GM21717 (cell line): ENCODE measurements around the gene ABI3.
"Not testable (repeated sequence)": the region's sequence is repeated elsewhere in the genome, so short reads cannot be mapped to it uniquely, and the experiment has no call there.

Experiments used
- ATAC-seq: cut with Tn5 transposase; IDR thresholded peaks from one replicate; pipeline ENCODE4 v1.9.1; 2021; ENCODE audit warnings: mild to moderate bottlenecking, moderate library complexity; ENCODE audit not compliant: unreplicated experiment

Gene ABI3, protein sequence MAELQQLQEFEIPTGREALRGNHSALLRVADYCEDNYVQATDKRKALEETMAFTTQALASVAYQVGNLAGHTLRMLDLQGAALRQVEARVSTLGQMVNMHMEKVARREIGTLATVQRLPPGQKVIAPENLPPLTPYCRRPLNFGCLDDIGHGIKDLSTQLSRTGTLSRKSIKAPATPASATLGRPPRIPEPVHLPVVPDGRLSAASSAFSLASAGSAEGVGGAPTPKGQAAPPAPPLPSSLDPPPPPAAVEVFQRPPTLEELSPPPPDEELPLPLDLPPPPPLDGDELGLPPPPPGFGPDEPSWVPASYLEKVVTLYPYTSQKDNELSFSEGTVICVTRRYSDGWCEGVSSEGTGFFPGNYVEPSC

DNA sequence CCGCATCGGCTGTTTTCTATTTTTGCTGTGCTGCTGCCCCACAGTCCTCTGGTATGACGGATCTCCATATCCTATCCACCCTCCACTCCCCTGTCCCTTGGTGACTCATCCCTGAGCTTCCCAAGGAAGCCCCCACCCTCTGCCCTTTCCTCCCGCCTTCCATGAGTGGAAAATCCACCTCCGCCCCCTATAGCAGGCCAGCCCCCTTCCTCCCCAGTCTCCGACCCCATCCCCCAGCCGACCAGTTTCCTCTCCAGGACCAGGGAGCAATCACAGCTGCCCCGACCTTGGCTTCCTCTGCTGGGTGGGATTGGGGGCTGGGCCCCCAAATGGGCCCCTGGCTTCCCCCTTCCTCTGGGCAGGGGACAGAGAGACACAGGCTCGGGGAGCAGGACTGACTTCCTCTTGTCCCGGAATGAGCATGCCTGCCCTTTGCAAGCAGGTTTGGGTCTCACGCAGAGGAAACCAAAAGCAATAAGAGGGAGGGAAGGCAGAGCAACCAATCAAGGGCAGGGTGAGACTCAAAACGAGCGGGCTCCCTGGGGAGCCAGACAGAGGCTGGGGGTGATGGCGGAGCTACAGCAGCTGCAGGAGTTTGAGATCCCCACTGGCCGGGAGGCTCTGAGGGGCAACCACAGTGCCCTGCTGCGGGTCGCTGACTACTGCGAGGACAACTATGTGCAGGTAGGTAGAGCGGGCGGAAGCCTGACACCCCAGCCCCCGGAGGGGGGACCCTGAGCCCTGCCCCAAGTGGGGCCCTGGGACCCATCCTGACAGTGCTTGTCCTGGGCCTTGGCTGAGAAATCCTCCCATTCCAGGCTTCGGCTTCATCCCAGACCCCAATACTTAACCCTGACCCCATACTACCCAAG, at the start of gene ABI3, which contains the start of gene GNGT2:
Gene ABI3 (plus strand): TSS at position 550 of the 872 bp plus-strand sequence. CDS start 18 bp downstream, at position 568.
Gene GNGT2 (minus strand): TSS at position 417 of the 872 bp plus-strand sequence. CDS start 3,152 bp downstream, outside the sequence.
- peak; percentile 72 for ATAC-seq

DNA sequence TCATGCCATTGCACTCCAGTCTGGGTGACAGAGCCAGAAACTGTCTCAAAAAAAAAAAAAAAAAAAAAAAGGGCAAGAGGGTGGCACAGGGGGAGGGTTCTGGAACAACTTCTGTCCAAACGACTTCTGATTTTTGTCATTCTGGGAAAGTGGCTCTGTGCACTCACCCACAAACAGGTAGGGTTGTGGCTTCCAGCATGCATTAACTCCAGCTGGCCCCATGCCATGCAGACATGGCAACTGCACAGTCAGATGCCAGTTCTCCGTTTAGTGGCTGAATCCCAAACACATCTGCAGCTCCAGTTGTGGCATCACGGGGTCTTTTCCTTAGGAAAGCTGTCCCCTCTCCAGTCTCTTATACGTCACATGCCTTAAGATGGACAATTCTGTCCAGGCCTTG, 47.6 kb upstream of the ABI3 start:
- ATAC-seq, result no peak

DNA sequence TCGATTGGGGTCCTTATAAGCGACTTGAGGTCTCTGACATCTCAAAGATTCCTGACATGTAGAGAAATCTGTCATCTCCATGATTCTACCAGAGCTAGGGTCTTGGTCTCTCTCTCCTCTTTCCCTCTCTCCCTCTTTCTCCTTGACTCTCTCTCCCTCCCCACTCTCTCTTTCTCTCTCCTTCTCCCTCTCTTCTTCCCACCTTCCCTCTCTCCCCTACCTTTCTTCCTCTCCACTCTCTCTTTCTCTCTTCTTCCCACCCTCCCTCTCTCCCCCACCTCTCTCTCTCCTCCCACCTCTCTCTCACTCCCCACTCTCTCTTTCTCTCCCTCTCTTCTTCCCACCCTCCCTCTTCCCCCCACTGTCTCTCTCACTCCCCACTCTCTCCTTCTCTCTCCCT, 45.4 kb upstream of the ABI3 start:
- no peak for ATAC-seq

DNA sequence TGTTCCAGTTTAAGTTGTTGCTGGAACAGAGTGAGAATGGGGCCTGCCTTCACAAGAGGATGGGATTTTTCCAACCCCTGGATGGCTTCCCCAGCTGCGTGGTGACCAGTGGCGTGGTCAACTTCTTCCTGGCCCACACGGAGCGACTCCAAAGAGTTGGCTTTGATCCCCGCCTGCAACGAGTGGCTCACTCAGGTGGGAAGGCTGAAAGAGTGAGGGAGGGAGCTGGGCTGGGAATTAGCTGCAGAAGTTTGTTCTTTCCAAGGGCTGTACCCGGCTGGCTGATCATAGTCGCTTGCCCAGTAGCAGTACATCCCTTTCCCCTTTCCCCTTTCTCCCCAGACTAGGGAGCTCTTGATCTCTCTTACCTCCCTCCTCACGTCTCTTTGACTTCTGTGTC, 41.8 kb upstream of the ABI3 start:
- no peak for ATAC-seq

DNA sequence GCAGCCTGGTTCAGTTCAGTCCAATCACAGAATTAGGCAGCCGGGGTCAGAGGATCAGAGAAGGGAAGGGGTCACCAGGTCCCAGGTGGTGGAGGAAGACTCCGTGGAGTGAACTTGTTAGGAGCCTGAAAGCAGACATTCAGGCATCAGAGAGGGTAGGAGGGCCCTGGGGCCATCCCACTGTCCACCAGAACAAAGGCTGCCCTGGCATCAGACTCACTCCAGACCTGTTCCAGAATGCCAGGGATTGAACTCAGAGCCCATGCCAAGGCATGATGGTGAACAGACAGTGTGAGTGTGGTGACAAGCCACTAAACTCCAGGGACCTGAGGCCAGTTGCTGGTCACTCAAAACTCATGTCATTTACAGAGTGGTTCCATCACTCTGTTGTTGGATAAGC, 40.3 kb upstream of the ABI3 start:
- ATAC-seq, result no peak

DNA sequence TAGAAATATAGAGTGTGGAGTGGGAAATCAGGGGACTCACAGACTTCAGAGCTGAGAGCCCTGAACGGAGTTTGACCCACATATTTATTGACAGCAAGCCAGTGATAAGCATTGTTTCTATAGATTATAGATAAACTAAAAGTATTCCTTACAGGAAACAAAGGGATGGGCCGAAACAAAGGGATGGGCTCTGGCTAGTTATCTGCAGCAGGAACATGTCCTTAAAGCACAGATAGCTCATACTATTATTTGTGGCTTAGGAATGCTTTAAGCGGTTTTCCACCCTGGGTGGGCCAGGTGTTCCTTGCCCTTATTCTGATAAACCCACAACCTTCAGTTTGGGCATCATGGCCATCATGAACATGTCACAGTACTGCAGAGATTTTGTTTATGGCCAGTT, 39.8 kb upstream of the ABI3 start:
- ATAC-seq, result not testable (repeated sequence)

DNA sequence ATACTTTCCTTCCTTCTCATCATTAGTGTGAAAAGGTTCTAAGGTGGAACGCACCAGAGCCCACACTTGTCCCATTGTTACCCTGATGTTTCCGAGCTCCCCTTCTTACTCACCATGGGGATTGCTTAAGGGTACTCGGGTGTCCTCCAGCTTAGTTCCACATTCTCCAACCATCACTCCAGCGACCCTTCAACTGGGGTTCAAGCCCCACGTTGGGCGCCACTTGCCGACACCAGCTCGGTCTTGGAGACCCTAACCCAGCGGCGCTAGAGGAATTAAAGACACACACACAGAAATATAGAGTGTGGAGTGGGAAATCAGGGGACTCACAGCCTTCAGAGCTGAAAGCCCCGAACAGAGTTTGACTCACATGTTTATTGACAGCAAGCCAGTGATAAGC, 34.5 kb upstream of the ABI3 start:
- ATAC-seq, result not testable (repeated sequence)

DNA sequence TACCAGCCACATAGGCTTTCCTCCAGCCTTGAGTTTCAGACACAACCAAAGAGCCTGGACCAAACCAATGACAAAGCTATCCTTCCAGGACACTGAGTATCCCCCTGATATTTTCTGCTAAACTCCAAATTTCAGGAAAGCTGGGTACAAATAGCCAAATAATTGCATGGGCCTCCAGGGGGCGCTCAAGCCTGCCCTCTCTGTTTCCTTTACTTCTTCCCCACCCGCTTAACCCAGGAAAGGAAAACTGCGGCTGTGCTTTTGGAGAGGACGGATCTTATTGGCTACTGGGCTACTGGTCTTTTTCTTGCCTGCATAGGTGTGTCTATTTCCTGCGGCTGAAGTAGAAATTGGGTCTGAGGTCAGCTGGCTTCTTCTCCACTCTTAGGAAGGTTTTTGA, 30.2 kb upstream of the ABI3 start:
- ATAC-seq, result no peak

DNA sequence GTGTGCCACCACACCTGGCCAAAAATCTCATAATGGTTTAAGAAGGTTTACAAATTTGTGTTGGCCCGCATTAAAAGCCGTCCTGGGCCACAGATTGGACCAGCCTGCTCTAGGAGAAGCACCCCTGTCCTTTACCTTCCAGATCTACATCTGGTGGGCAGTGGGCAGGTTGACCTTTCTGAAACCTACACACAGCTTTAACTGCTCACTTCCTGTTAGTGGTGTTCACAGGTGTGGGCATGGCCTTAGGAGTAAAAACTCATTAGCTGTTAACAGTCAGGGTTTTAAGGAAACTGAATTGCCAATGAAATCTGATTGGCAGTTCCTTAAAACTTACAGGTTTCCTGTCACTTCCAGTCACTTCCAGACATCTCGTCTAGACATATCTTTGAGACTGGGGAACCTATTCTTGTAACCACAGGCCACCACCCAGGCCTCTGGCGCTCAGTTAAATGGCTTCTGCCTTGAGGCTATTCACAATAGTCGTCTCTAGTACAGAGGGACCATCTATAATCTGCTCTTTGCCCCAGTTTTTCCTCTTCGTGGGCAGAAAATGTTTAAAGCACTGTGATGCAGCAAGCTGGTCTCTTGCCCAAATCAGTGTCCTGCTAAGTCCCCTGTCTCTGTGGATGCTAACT, 29.4 kb upstream of the ABI3 start:
- ATAC-seq, result no peak

DNA sequence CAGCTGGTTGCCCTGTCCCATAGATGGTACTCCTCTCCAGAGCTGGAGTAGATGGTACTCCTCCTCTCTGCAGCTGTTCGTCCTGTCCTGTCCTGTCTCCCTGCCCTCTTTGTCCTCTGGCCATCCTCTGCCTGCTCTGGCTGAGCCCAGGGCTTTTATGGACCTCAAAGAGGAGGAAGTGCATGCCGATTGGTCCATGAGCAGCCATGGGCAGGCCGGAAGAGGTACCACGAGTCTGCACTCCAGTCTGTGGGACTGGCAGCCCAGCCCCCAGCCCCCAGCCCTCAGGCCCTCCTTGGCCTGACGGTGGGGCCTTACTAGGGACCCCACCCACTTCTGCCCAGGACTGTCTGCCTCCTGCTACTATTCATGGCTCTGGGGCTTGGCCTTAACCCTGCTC, 27.2 kb upstream of the ABI3 start:
- ATAC-seq, result no peak

DNA sequence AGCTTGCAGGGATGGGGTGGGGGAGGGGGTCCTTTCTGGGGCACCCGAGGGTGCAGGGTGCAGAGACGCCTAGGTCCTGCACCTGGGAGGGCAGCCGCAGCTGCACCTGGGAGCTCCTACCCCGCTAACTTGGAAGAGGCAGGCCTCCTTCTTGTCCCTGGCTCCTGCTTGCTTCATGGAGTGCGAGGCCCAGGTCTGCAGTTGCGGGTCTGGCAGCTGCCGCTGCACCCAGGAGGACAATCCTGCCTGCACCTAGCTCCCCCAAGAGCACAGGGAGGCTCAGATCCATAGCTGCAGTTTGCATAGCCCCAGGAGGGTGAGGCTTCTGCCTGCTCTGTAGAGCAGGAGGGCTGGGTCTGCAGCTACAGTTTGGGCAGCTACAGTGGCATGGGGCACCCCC, 26.7 kb upstream of the ABI3 start:
- no peak for ATAC-seq

DNA sequence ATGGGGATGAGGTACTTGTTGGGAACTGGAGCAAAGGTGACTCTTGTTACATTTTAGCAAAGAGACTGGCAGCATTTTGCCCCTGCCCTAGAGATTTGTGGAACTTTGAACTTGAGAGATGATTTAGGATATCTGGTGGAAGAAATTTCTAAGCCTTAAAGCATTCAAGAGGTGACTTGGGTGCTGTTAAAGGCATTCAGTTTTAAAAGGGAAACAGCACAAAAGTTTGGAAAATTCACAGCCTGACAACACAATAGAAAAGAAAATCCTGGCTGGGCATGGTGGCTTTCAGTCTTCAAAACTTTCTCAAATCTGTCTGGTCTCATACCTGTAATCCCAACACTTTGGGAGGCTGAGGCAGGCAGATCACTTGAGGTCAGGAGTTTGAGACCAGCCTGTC, 26.0 kb upstream of the ABI3 start:
- ATAC-seq, result not testable (repeated sequence)

DNA sequence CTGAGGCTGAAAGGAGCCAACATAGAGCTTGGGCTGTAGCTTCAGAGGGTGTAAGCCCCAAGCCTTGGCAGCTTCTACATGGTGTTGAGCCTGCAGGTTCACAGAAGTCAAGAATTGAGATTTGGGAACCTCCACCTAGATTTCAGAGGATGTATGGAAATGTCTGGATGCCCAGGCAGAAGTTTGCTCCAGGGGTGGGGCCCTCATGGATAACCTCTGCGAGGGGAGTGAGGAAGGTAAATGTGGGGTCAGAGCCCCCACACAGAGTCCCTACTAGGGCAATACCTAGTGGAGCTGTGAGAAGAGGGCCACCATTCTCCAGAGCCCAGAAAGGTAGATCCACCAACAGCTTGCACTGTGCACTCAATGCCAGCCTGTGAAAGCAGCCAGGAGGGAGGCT, 25.1 kb upstream of the ABI3 start:
- not testable (repeated sequence) for ATAC-seq

DNA sequence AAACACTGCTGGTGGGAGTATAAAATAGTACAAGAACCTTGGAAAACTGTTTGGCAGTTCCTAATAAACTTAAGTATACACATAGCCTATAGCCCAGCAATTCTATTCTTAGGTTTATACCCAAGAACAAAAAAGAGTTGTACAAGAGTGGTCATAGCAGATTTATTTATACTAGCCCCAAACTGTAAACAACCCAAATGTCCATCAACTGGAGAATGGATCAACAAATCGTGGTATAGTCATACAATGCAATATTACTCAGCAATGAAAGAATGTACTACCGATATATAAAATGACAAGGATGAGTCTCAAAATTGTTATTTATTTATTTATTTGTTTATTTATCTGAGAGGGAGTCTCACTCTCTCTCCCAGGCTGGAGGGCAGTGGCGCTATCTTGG, 23.2 kb upstream of the ABI3 start:
- ATAC-seq, result no peak

DNA sequence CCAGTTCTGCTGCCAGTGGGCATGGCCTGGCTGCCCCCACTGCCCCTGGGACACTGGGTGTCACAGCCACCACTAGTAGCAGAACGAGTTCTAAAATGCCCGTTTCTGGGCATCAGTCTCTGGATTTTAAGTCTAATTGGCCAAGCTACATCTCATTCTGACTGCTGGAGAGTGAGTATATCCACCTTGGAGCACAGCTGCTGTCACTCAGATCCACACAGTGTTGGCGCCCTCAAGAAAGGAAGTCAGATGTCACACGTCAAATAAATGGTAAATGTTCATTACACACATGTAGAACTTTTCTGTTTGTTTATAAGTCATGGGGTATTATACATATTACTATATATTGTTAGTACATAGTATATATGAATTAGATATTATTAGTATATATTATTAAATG, 19.6 kb upstream of the ABI3 start:
- ATAC-seq, result no peak

DNA sequence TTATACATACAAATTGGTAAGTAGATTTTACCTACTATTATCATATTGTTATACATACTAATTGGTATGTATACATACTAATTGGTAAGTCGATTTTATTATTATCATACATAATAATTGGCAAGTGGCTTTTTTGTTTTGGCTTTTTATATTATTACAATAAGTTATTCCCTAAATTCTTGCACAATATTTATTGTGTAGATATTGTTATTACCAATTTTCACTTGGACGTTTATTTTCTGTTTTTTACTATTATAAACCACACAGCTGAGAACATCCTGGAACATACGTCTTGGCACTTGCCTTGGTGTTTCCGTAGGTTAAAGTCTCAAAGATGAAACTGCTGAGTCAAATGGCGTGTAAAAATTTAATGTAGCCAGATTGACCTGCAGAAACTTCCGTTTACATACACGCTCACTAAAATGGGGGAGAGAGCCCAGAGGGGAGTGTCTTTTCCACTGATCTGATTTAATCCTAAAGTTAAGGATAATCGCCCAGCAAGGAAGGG, 19.0 kb upstream of the ABI3 start:
- ATAC-seq, result peak; percentile 4

DNA sequence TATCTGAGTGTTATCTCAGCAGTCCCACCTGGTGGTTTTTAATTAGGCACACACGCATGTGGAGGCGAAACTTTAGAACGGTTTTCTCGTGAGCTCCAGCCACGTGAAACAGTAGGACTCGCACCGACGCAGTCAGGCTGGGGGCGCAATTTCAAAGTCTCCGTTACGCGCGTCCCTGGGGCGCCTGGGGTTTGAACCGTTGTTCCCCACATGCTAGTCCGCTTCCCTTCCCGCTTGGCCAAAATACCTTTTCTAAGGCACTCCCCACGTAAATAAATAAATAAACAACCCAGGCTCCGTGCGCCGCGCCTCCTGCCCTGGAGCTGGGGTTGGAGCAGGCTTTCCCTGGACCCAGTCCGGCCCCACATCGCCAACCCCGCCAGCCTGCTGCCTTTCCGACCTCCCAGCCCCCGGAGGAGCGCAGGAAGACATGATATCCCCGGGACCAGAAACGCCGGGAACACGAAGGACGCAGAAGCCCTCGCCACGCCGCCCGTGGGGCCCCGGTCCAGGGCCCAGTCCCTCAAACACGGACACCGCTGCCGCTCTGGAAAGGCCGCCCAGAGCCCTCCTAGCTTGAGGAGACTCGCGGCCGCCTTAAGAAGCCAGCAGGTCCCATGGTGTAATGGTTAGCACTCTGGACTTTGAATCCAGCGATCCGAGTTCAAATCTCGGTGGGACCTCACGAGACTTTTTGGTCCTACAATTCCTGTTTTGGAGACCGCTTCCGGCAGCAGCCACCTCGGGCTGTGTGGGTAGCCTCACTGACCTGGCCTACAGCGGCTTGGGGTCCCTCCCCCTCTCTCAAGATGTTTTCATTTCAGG, 18.4 kb upstream of the ABI3 start:
- ATAC-seq, result peak; percentile 49

DNA sequence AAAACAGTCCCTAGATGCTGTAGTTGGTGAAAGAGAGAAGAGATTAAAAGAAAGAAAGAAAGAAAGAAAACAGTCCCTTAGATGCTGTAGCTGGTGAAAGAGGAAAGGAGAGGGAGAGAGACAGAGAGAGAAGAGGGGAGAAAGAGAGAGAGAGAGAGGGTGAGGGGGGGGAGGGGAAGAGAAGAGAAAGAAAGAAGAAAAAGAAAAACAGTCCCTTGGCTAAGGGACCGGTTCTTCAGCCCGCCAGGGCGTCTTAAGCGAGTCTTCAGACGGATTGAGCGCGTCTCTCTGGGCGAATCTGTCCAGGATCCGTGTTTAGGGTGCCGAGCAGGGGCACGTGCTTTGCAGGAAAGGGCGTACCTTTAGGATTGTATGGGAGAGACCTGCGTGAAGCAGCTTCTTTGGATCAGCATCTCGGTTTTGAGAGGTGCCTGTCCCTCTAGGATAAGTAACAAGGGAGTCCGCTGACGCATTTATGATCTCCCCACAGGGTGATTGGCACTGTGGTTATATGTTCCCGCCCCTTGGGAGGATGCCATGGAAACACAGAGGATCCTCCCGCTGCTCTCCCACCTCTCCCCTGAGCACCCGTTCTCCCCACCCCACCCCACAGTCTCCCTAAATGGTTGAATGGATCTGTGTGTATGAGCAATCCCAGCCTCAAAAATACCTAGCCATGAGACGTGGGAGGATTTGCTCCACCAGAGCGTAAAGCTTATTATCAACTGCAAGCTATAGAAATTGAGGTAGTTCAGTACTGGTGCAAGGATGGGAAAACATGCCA, 16.8 kb upstream of the ABI3 start:
- no peak for ATAC-seq

DNA sequence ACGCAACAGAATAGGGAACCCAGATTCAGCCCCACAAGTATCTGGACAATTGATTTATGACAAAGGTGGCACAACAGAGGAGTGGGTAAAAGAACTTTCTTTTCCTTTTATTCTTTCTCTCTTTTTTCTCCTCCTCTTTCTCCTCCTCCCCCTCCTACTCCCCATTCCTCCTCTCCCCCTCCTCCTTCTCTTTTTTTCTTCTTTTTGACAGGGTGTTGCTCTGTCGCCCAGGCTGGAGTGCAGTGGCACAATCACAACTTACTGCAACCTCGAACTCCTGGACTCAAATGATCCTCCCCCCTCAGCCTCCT, 16.3 kb upstream of the ABI3 start:
- ATAC-seq, result no peak

DNA sequence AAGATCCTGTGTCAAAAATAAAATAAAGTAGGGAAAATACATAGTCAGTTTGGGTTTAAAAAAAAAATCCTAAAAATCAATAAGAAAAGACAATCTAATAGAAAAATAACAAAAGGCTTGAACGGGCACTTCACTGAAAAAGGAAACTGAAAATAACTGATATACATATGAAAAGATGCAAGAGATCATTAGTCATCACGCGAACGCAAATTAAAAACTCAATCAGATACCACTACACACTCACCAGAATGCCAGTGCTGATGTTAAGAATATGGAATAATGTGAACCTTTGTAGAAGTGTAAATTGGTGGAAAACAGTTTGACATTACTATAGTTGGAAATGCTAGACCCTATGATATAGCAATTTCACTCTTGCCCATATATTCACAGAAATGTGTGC, 14.8 kb upstream of the ABI3 start:
- ATAC-seq, result no peak
